ENCODE measurements around the gene LPCAT1. TPM values are rescaled to one million over a fixed set of nuclear protein-coding genes. Genes with fewer than 3 reads are reported as not detected.
"Not testable (repeated sequence)": the region's sequence is repeated elsewhere in the genome, so short reads cannot be mapped to it uniquely, and the experiment has no call there.

Gene LPCAT1
- total RNA-seq, 2 donors from 2014 or later, result 31.3 to 37.7 TPM

- Mint-ChIP-seq H3K4me1 (ENCODE audit: low read depth) (peaks cover 31% of the 10 kb centered on the region), H3K27me3 (ENCODE audit: low read depth) (no peaks in the 10 kb centered on the region), H3K4me3 (no peak overlapping the region), H3K9me3 (no peaks in the 10 kb centered on the region), H3K27ac (no peak overlapping the region), H3K36me3 (ENCODE audit: insufficient read depth in 2 of 2) (peaks cover 0 to 3% of the 10 kb centered on the region in 2 donors)
- no peak for DNase-seq
- ATAC-seq (replicated peaks in 1 of 2), result no peak
Observed at GRCh38 chr5:1517838-1518237, 5.9 kb downstream of the LPCAT1 start.

- DNase-seq (no peak), ATAC-seq (replicated peaks in 1 of 2) (no peak)
- peaks cover 22% of the 10 kb centered on the region for H3K4me1 Mint-ChIP-seq (ENCODE audit: low read depth)
- H3K9me3 Mint-ChIP-seq, result no peaks in the 10 kb centered on the region
- peaks cover 0 to 3% of the 10 kb centered on the region in 2 donors for H3K36me3 Mint-ChIP-seq (ENCODE audit: insufficient read depth in 2 of 2)
- H3K27ac Mint-ChIP-seq, result no peak overlapping the region
- H3K27me3 Mint-ChIP-seq (ENCODE audit: low read depth), result no peaks in the 10 kb centered on the region
- no peak overlapping the region for H3K4me3 Mint-ChIP-seq
Observed at GRCh38 chr5:1516615-1517601, 6.9 kb downstream of the LPCAT1 start.

DNA sequence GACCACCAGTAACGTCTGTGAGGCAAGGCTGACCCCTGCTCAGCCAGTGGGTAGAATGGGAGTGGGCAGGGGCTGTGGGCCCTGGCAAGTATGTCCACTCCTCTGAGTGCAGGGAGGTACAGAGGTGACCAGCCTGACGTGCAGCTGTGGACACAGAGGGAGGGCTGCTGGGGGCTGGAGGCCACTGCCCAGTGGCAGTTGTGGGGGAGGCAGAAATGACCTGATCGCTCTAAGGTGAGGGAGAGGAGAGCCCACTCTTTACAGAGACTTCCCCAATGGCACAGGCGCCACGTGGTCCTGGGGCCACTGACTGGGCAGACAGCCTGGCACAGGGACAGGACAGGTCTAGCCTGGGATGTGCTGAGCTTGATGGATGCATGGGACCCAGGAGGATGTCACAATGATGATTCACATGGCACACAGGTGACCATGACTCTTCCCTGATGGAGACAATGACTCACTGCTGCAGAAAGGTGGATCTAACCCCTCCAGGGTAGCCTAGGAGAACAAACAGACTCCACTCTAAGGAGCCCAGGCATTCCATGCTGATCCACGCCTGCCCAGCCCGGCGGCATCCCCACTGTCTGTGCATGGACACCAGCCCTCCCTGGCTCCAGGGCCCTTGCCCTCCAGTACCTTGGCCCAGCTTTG is 7.7 kb downstream of the LPCAT1 start:
- Mint-ChIP-seq H3K4me3 (no peak overlapping the region), H3K9me3 (no peaks in the 10 kb centered on the region), H3K27me3 (ENCODE audit: low read depth) (no peaks in the 10 kb centered on the region), H3K36me3 (ENCODE audit: insufficient read depth in 2 of 2) (peaks cover 0 to 2% of the 10 kb centered on the region in 2 donors), H3K27ac (no peak overlapping the region), H3K4me1 (ENCODE audit: low read depth) (peaks cover 17% of the 10 kb centered on the region)
- peak; percentile 25 to 37 for ATAC-seq (replicated peaks in 1 of 2)
- no peak for DNase-seq

- H3K4me3 Mint-ChIP-seq, result no peak overlapping the region
- H3K4me1 Mint-ChIP-seq (ENCODE audit: low read depth), result peaks cover 17% of the 10 kb centered on the region
- peaks cover 0 to 2% of the 10 kb centered on the region in 2 donors for H3K36me3 Mint-ChIP-seq (ENCODE audit: insufficient read depth in 2 of 2)
- DNase-seq (no peak), ATAC-seq (replicated peaks in 1 of 2) (no peak)
- no peaks in the 10 kb centered on the region for H3K27me3 Mint-ChIP-seq (ENCODE audit: low read depth)
- H3K27ac Mint-ChIP-seq, result no peak overlapping the region
- H3K9me3 Mint-ChIP-seq, result no peaks in the 10 kb centered on the region
Observed at GRCh38 chr5:1515311-1515920, 8.3 kb downstream of the LPCAT1 start.

GRCh38 chr5:1514819-1515310 is 8.9 kb downstream of the LPCAT1 start:
- ATAC-seq (replicated peaks in 1 of 2); DNase-seq; H3K36me3 Mint-ChIP-seq (ENCODE audit: insufficient read depth in 2 of 2); H3K4me3 Mint-ChIP-seq; H3K27me3 Mint-ChIP-seq (ENCODE audit: low read depth); H3K27ac Mint-ChIP-seq; H3K9me3 Mint-ChIP-seq: not testable (repeated sequence)
- peaks cover 17% of the 10 kb centered on the region for H3K4me1 Mint-ChIP-seq (ENCODE audit: low read depth)

GRCh38 chr5:1514027-1514818 is 9.5 kb downstream of the LPCAT1 start:
- Mint-ChIP-seq H3K27me3 (ENCODE audit: low read depth) (no peaks in the 10 kb centered on the region), H3K27ac (no peak overlapping the region), H3K4me1 (ENCODE audit: low read depth) (peaks cover 17% of the 10 kb centered on the region), H3K36me3 (ENCODE audit: insufficient read depth in 2 of 2) (peaks cover 0 to 2% of the 10 kb centered on the region in 2 donors), H3K9me3 (no peaks in the 10 kb centered on the region), H3K4me3 (no peak overlapping the region)
- no peak for ATAC-seq (replicated peaks in 1 of 2)
- no peak for DNase-seq

GRCh38 chr5:1513326-1514026 is 10.3 kb downstream of the LPCAT1 start:
- Mint-ChIP-seq H3K36me3 (ENCODE audit: insufficient read depth in 2 of 2) (peaks cover 0 to 2% of the 10 kb centered on the region in 2 donors), H3K4me1 (ENCODE audit: low read depth) (peaks cover 17% of the 10 kb centered on the region), H3K27me3 (ENCODE audit: low read depth) (no peaks in the 10 kb centered on the region), H3K9me3 (no peaks in the 10 kb centered on the region), H3K4me3 (no peak overlapping the region), H3K27ac (no peak overlapping the region)
- no peak for ATAC-seq (replicated peaks in 1 of 2)
- DNase-seq, result no peak

- peaks cover 0 to 2% of the 10 kb centered on the region in 2 donors for H3K36me3 Mint-ChIP-seq (ENCODE audit: insufficient read depth in 2 of 2)
Observed at GRCh38 chr5:1512541-1513291, 11.0 kb downstream of the LPCAT1 start.

GRCh38 chr5:1511651-1512540 is 11.9 kb downstream of the LPCAT1 start:
- no peaks in the 10 kb centered on the region for H3K27me3 Mint-ChIP-seq (ENCODE audit: low read depth)
- no peak overlapping the region for H3K4me3 Mint-ChIP-seq
- DNase-seq (no peak), ATAC-seq (replicated peaks in 1 of 2) (no peak)
- H3K4me1 Mint-ChIP-seq (ENCODE audit: low read depth), result peaks cover 13% of the 10 kb centered on the region
- H3K36me3 Mint-ChIP-seq (ENCODE audit: insufficient read depth in 2 of 2), result peaks cover 0 to 2% of the 10 kb centered on the region in 2 donors
- H3K9me3 Mint-ChIP-seq, result no peaks in the 10 kb centered on the region
- H3K27ac Mint-ChIP-seq, result no peak overlapping the region

More at GRCh38 chr5:1512541-1513291, 11.0 kb downstream of the LPCAT1 start:
- H3K27ac Mint-ChIP-seq, result no peak overlapping the region
- H3K4me3 Mint-ChIP-seq, result no peak overlapping the region
- no peaks in the 10 kb centered on the region for H3K9me3 Mint-ChIP-seq
- ATAC-seq (replicated peaks in 1 of 2) (no peak), DNase-seq (no peak)
- peaks cover 17% of the 10 kb centered on the region for H3K4me1 Mint-ChIP-seq (ENCODE audit: low read depth)
- H3K27me3 Mint-ChIP-seq (ENCODE audit: low read depth), result no peaks in the 10 kb centered on the region

DNA sequence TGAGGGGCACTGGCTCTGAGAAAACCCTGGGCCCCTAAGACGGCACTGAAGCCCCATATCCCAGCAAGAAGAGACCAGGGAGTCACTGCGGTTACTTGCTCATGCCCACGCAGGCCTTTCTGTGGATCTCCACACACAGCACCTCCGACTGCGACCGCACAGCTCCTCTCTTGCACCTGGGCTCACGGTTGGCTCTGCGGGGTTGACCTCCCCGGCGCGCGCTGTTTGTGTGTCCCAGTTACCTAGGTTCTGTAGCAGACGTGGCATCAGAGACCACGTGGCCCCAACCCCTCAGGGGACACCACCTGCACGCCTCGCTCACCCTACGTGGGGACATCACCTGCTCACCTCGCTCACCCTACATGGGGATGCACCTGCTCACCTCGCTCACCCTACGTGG is 12.7 kb downstream of the LPCAT1 start:
- Mint-ChIP-seq H3K4me3 (no peak overlapping the region), H3K27me3 (ENCODE audit: low read depth) (no peaks in the 10 kb centered on the region), H3K27ac (no peak overlapping the region), H3K9me3 (no peaks in the 10 kb centered on the region), H3K36me3 (ENCODE audit: insufficient read depth in 2 of 2) (peaks cover 0 to 2% of the 10 kb centered on the region in 2 donors), H3K4me1 (ENCODE audit: low read depth) (peaks cover 5% of the 10 kb centered on the region)
- DNase-seq (no peak), ATAC-seq (replicated peaks in 1 of 2) (no peak)

GRCh38 chr5:1510631-1511030 is 13.1 kb downstream of the LPCAT1 start:
- Mint-ChIP-seq H3K4me3 (no peak overlapping the region), H3K27ac (no peak overlapping the region), H3K36me3 (ENCODE audit: insufficient read depth in 2 of 2) (peaks cover 0 to 2% of the 10 kb centered on the region in 2 donors), H3K27me3 (ENCODE audit: low read depth) (no peaks in the 10 kb centered on the region), H3K9me3 (no peaks in the 10 kb centered on the region), H3K4me1 (ENCODE audit: low read depth) (peaks cover under 1% of the 10 kb centered on the region)
- ATAC-seq (replicated peaks in 1 of 2), result no peak
- DNase-seq, result no peak
